Measurements from ENCODE around the gene QPCT.

QPCT gene

GRCh38 chr2:37356299-37356698 is 11.9 kb downstream of the QPCT start:
- in situ Hi-C loops (cut with MboI; ENCODE audit: low pct_unique_long_range_greater_than_20kb, low sequenced_read_pairs, unreplicated experiment): no loop called here
- no peak for DNase-seq (ENCODE audit: low spot score)
- TF ChIP-seq, protein P1, sequence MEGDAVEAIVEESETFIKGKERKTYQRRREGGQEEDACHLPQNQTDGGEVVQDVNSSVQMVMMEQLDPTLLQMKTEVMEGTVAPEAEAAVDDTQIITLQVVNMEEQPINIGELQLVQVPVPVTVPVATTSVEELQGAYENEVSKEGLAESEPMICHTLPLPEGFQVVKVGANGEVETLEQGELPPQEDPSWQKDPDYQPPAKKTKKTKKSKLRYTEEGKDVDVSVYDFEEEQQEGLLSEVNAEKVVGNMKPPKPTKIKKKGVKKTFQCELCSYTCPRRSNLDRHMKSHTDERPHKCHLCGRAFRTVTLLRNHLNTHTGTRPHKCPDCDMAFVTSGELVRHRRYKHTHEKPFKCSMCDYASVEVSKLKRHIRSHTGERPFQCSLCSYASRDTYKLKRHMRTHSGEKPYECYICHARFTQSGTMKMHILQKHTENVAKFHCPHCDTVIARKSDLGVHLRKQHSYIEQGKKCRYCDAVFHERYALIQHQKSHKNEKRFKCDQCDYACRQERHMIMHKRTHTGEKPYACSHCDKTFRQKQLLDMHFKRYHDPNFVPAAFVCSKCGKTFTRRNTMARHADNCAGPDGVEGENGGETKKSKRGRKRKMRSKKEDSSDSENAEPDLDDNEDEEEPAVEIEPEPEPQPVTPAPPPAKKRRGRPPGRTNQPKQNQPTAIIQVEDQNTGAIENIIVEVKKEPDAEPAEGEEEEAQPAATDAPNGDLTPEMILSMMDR (IDR thresholded peaks at IDR 0.05; ENCODE audit: extremely low read depth, insufficient read depth, missing control alignments): no peak

GRCh38 chr2:37357069-37357468 is 12.6 kb downstream of the QPCT start:
- in situ Hi-C loops (cut with MboI; ENCODE audit: low pct_unique_long_range_greater_than_20kb, low sequenced_read_pairs, unreplicated experiment): no loop called here
- DNase-seq (ENCODE audit: low spot score): no peak
- TF ChIP-seq, protein P1 (IDR thresholded peaks at IDR 0.05; ENCODE audit: extremely low read depth, insufficient read depth, missing control alignments): no peak

- no peak for DNase-seq (ENCODE audit: low spot score)
- in situ Hi-C loops (cut with MboI; ENCODE audit: low pct_unique_long_range_greater_than_20kb, low sequenced_read_pairs, unreplicated experiment): no loop called here
- TF ChIP-seq, protein P1 (IDR thresholded peaks at IDR 0.05; ENCODE audit: extremely low read depth, insufficient read depth, missing control alignments): no peak
These were observed 13.1 kb downstream of the QPCT start for GRCh38 chr2:37357530-37357929.

GRCh38 chr2:37358466-37358865 is 14.0 kb downstream of the QPCT start:
- TF ChIP-seq, protein P1 (IDR thresholded peaks at IDR 0.05; ENCODE audit: extremely low read depth, insufficient read depth, missing control alignments): no peak
- in situ Hi-C loops (cut with MboI; ENCODE audit: low pct_unique_long_range_greater_than_20kb, low sequenced_read_pairs, unreplicated experiment): no loop called here
- no peak for DNase-seq (ENCODE audit: low spot score)

DNA sequence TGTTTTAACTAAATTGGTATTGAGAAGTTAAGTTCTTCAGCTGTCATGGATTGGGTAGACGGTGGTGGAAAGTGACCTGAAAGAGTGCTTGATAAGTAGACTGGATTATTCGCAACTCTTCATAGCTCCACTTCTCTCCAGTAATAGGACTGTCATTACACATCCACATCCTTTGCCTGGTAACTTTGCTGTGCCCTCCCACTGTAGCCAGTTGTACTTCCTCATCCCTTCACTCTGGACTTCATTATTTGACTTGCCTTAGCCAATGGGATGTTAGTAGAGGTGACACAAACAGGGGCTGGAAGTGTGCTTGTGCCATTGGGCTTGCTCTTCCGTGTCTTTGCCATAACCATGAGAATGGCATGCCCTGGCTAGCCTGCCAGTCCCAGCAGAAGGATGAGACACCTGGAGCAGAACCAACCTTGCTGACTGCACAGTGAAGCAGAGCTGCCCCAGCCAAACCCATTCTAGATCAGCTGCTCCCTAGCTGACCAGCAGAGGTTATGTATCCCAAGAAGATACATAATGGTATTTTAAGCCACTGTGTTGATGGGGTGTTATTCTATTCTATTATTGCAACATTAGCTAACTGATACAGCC is 16.9 kb downstream of the QPCT start:
- no peak for DNase-seq (ENCODE audit: low spot score)
- in situ Hi-C loops (cut with MboI; ENCODE audit: low pct_unique_long_range_greater_than_20kb, low sequenced_read_pairs, unreplicated experiment): no loop called here
- TF ChIP-seq, protein P1 (IDR thresholded peaks at IDR 0.05; ENCODE audit: extremely low read depth, insufficient read depth, missing control alignments): no peak

DNA sequence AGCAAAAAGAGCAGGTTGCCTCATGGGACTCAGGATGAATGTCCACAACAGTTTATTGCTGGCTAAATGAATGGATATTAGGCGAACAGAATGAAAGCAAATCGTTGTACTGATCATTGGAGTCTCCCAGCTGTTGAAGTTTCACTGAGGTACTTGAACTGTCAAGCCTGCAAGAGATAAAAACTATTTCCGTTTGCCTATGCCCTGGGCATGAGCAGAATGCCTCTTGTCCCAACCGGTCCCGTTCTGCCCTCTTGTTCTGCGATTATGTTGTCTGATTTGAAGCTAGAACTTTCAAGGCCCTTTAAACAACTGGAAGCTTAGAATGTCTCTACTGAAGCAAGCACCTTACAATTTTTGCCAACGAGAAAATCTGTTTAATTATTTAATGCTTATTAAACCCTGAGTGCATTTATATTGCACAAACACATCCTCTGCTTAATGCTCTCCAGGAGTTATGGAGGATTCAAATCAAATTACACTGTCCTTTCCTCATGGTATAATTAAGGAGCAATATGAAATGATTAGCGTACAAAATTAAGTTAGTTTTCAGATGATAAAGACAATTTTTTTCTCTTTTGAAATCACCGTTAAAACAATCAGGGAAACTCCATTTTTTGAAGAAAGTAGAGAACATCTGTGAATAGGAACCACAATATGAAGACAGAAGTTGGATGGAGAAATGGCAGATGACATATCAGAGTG is 17.7 kb downstream of the QPCT start:
- in situ Hi-C loops (cut with MboI; ENCODE audit: low pct_unique_long_range_greater_than_20kb, low sequenced_read_pairs, unreplicated experiment): no loop called here
- DNase-seq (ENCODE audit: low spot score): no peak
- TF ChIP-seq, protein P1 (IDR thresholded peaks at IDR 0.05; ENCODE audit: extremely low read depth, insufficient read depth, missing control alignments): no peak

All from GM13977 (cell line).